GM12878 (cell line): ENCODE results near the gene MUC16. TPM values are rescaled to one million over a fixed set of nuclear protein-coding genes. Genes with fewer than 3 reads are reported as not detected.

ENCODE experiments used
- ATAC-seq: fragments of 200-7000 bp; cut with Tn5 transposase; 3 replicates; pipeline ENCODE4 v1.9.1; 2020; ENCODE audit warnings: mild to moderate bottlenecking, moderate library complexity
- BruUV-seq: library from RNA; stranded (reverse); fragments of 400-500 nt; replicated peaks from 2 replicates; lab custom pipeline; 2021; lab: Mats Ljungman, UMichigan
- CTCF ChIA-PET: fragments of 300-600 bp; sonication (Branson Sonifier 250); formaldehyde crosslinking; extraction: SDS; loops from one replicate; lab custom pipeline; 2021; ENCODE audit warnings: inconsistent platforms; lab: Yijun Ruan, JAX
- POLR2A ChIA-PET: fragments of 350-600 bp; formaldehyde crosslinking; extraction: SDS; loops from one replicate; lab custom pipeline; 2021; ENCODE audit warnings: inconsistent platforms; lab: Charles Lee
- RAD21 ChIA-PET: fragments of 300-600 bp; sonication (Branson Sonifier 250); formaldehyde crosslinking; loops from one replicate; lab custom pipeline; 2023; ENCODE audit warnings: antibody characterized with exemption; ENCODE audit not compliant: unreplicated experiment; lab: Charles Lee
- SMC1A ChIA-PET: fragments of 300-600 bp; sonication (Branson Sonifier 250); formaldehyde crosslinking; loops from one replicate; lab custom pipeline; 2023; ENCODE audit not compliant: unreplicated experiment, uncharacterized antibody; lab: Charles Lee
- DNase-seq: peaks from one replicate; pipeline ENCODE4 v3.0.0-alpha.2; 2011; ENCODE audit warnings: low read depth, low spot score
- FAIRE-seq: peaks from 3 replicates; lab custom pipeline; 2011; peaks lifted over from hg19 to GRCh38; lab: Jason Lieb, UNC
- H2AFZ ChIP-seq: 2 replicates; pipeline ENCODE4 v1.6.0; 2011; ENCODE audit warnings: low read depth, low read length, control low read depth; ENCODE audit not compliant: control insufficient read depth
- H3K27ac ChIP-seq: 2 replicates; pipeline ENCODE4 v1.5.1; 2011; ENCODE audit warnings: control low read depth; ENCODE audit not compliant: control insufficient read depth, insufficient read depth
- H3K27me3 ChIP-seq, 2 experiments: replicated peaks in 1 of 2; 2 replicates each; pipeline versions ENCODE4 v1.6.0 to v1.6.1; 2011; ENCODE audit warnings: low read length in 1 of 2; ENCODE audit not compliant: control insufficient read depth in 2 of 2, insufficient read depth in 2 of 2
- H3K36me3 ChIP-seq, 2 experiments: 2 replicates each; pipeline ENCODE4 v1.5.1; 2011; ENCODE audit warnings: low read length in 1 of 2; ENCODE audit not compliant: control insufficient read depth in 2 of 2, insufficient read depth in 2 of 2
- H3K4me1 ChIP-seq: 2 replicates; pipeline ENCODE4 v1.6.1; 2011; ENCODE audit warnings: mild to moderate bottlenecking, low read length, moderate library complexity, mixed read lengths; ENCODE audit not compliant: control insufficient read depth, insufficient read depth
- H3K4me2 ChIP-seq: 2 replicates; pipeline ENCODE4 v1.6.0; 2011; ENCODE audit warnings: control low read depth; ENCODE audit not compliant: control insufficient read depth, insufficient read depth
- H3K4me3 ChIP-seq: fragments of 200-600 bp; sonication (generic); 2 replicates; pipeline ENCODE4 v1.5.1; 2016
- H3K79me2 ChIP-seq: 2 replicates; pipeline ENCODE4 v1.6.0; 2011; ENCODE audit warnings: low read length; ENCODE audit not compliant: control insufficient read depth, insufficient read depth
- H3K9ac ChIP-seq: 2 replicates; pipeline ENCODE4 v1.8.0; 2011; ENCODE audit warnings: low read length, control low read depth, mixed read lengths; ENCODE audit not compliant: control insufficient read depth, insufficient read depth
- H3K9me3 ChIP-seq: replicated peaks from 3 replicates; pipeline ENCODE4 v1.5.1; 2011; ENCODE audit warnings: mild to moderate bottlenecking, low read length; ENCODE audit not compliant: control insufficient read depth, insufficient read depth
- H4K20me1 ChIP-seq: 2 replicates; pipeline ENCODE4 v1.6.0; 2011; ENCODE audit not compliant: control insufficient read depth, insufficient read depth
- SMARCA5 ChIP-seq: fragments of 450-650 bp; IDR thresholded peaks from 2 replicates; pipeline ENCODE4 v1.6.1; 2017; ENCODE audit warnings: mild to moderate bottlenecking
- STAT3 ChIP-seq: IDR thresholded peaks from 2 replicates; pipeline ENCODE4 v1.6.1; 2011; ENCODE audit warnings: low read depth, low read length, improper control_type of control experiment
- WRNIP1 ChIP-seq: IDR thresholded peaks from 2 replicates; pipeline ENCODE4 v1.6.1; 2011; ENCODE audit warnings: low read depth, low read length, improper control_type of control experiment, borderline replicate concordance
- WGBS: methylation state at CpG from one replicate; pipeline ENCODE4 v1.1.6; 2016; ENCODE audit warnings: low lambda C conversion rate; ENCODE audit not compliant: insufficient replicate concordance, insufficient coverage; ENCODE audit errors: missing lambda C conversion rate; 5-methylcytosine and 5-hydroxymethylcytosine counted together
- in situ Hi-C: fragments of 300-500 bp; cut with MboI; formaldehyde crosslinking; loops from 9 replicates; pipeline ENCODE4 v1.14.3; 2018; ENCODE audit warnings: mixed read lengths
- intact Hi-C: fragments of 100-400 bp; cut with micrococcal nuclease; formaldehyde crosslinking; loops from one replicate; pipeline ENCODE4 v1.14.2; 2022; ENCODE audit not compliant: unreplicated experiment
- polyA plus RNA-seq, 11 experiments: library from polyadenylated mRNA; depleted of rRNA in 4 of 11; unstranded in 6 of 11; stranded (reverse) in 5 of 11; fragments of >200 nt; fragmentation: Nextera tagmentation in 4 of 11; fragmentation: Illumina TruSeq in 1 of 11; extraction: Ambion mirVana in 4 of 11; extraction: Trizol in 1 of 11; gene quantifications; 1 replicate in 1 of 11; 2 replicates in 10 of 11; pipeline versions ENCODE4 v1.2.1 to v1.2.3, GENCODE V29; 2011 to 2016; ENCODE audit warnings: inconsistent platforms in 2 of 11, missing spikeins in 2 of 11, low read depth in 1 of 11
- total RNA-seq, 4 experiments: library from RNA; depleted of rRNA in 3 of 4; stranded (reverse); fragments of >200 nt in 3 of 4; fragmentation: Illumina TruSeq in 1 of 4; extraction: Trizol in 1 of 4; gene quantifications; 2 replicates each; pipeline versions ENCODE4 v1.2.1 to v1.2.3, GENCODE V29; 2013 to 2021
- TF ChIP-seq, protein P1 (sequence below): IDR thresholded peaks from 2 replicates; pipeline ENCODE4 v1.6.1; 2012; ENCODE audit warnings: mild to moderate bottlenecking, low read depth, low read length

The MUC16 gene
- total and polyA plus RNA-seq, 10 of the 15 experiments (the other 5 are each of a cell fraction or from before 2014, with no cell fraction given) = under 0.01 TPM; not detected in 8

DNA sequence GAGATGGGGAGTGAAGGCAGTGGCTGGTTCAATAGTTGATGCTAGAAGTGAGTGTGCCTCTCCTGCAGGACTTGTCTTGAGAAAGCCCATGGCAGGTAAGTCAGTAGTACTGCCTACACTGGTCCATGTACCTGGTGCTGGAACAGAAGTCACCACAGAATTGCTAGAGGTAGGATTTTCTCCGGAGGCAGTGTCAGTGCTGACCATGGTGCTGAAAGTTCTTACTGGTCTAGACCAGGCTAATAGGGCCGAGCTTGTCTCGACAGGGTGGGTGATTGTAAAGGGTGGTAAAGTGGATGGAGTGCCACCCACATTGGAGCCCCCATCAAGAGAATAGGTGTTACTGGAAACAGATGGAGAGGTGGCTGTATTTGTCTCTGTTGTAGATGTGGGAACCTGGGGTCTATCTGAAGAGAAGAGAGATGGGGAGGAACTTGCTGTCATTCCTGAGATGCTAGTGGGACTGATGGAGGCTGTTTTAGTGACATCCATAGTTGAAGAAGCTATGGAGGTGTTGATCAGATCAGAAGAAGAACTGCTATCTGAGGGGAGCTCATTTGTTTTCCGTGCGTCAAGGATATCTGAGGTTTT, 36.6 kb downstream of the MUC16 start:
- RAD21 ChIA-PET = no interaction called here
- ATAC-seq (no peak), DNase-seq (no peak)
- Histone ChIP-seq H3K4me1 (no peaks in the 10 kb centered on the region), H3K27me3 (no peaks in the 10 kb centered on the region), H3K36me3 (no peaks in the 10 kb centered on the region), H4K20me1 (no peaks in the 10 kb centered on the region), H3K9ac (no peak overlapping the region), H3K27ac (no peak overlapping the region), H3K4me2 (no peak overlapping the region), H3K79me2 (no peaks in the 10 kb centered on the region), H3K4me3 (no peak overlapping the region), H3K9me3 (no peaks in the 10 kb centered on the region; the same call in 2 of the 3 replicates), H2AFZ (no peak overlapping the region)
- intact Hi-C loops (no loop called here), in situ Hi-C loops (no loop called here)
- BruUV-seq = no TSS peak
- CTCF ChIA-PET = no interaction called here
- POLR2A ChIA-PET = no interaction called here
- SMC1A ChIA-PET = no interaction called here
- whole genome bisulfite sequencing = 49% methylated on average over 5 of the region's 5 CpGs
- TF ChIP-seq, protein P1, sequence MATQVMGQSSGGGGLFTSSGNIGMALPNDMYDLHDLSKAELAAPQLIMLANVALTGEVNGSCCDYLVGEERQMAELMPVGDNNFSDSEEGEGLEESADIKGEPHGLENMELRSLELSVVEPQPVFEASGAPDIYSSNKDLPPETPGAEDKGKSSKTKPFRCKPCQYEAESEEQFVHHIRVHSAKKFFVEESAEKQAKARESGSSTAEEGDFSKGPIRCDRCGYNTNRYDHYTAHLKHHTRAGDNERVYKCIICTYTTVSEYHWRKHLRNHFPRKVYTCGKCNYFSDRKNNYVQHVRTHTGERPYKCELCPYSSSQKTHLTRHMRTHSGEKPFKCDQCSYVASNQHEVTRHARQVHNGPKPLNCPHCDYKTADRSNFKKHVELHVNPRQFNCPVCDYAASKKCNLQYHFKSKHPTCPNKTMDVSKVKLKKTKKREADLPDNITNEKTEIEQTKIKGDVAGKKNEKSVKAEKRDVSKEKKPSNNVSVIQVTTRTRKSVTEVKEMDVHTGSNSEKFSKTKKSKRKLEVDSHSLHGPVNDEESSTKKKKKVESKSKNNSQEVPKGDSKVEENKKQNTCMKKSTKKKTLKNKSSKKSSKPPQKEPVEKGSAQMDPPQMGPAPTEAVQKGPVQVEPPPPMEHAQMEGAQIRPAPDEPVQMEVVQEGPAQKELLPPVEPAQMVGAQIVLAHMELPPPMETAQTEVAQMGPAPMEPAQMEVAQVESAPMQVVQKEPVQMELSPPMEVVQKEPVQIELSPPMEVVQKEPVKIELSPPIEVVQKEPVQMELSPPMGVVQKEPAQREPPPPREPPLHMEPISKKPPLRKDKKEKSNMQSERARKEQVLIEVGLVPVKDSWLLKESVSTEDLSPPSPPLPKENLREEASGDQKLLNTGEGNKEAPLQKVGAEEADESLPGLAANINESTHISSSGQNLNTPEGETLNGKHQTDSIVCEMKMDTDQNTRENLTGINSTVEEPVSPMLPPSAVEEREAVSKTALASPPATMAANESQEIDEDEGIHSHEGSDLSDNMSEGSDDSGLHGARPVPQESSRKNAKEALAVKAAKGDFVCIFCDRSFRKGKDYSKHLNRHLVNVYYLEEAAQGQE = peak; percentile 71; the same call in 1 of the 2 replicates
- no peak for TF ChIP-seq STAT3
- TF ChIP-seq, all 136 proteins: peak for 1
- no peak for FAIRE-seq

DNA sequence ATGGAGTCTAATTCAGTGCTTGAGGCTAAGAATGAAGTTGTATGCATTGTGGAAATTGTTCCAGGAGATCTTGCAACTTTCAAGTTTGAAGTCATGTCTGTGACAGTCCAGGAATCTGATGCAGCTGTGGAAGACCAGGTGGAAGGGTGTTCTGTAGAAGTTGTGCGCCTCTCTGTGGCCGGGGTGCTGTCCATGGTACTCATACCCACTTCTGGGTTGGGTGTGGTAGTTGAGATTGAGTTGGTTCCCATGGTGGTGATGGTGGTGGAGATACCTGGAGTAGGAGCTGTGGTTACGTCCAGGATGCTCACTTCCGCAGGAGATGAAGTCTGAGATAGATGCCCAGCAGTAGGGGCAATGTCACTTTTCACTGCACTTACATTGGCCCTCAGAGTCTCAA, 44.3 kb downstream of the MUC16 start:
- in situ Hi-C loops = no loop called here
- CTCF ChIA-PET = no interaction called here
- RAD21 ChIA-PET = no interaction called here
- Histone ChIP-seq H3K27ac (no peak overlapping the region), H3K27me3 (no peaks in the 10 kb centered on the region), H3K4me3 (no peak overlapping the region), H3K9me3 (no peaks in the 10 kb centered on the region; the same call in 2 of the 3 replicates), H3K4me1 (no peaks in the 10 kb centered on the region), H3K9ac (no peak overlapping the region), H3K36me3 (no peaks in the 10 kb centered on the region), H2AFZ (no peak overlapping the region), H4K20me1 (no peaks in the 10 kb centered on the region), H3K79me2 (no peaks in the 10 kb centered on the region), H3K4me2 (no peak overlapping the region)
- DNase-seq (no peak), FAIRE-seq (no peak), ATAC-seq (no peak)
- no peak for TF ChIP-seq SMARCA5
- TF ChIP-seq, protein P1 = peak; percentile 67; the same call in 1 of the 2 replicates
- no peak for TF ChIP-seq WRNIP1
- BruUV-seq = no TSS peak
- 27% methylated on average over 4 of the region's 4 CpGs for WGBS
- POLR2A ChIA-PET = no interaction called here
- intact Hi-C loops = no loop called here
- SMC1A ChIA-PET = no interaction called here
